CD14-positive monocyte (primary cell): ENCODE measurements around the gene LIF. TPM values are rescaled to one million over a fixed set of nuclear protein-coding genes. Genes with fewer than 3 reads are reported as not detected.

ENCODE experiments used
- DNase-seq, 3 donors: peaks; one replicate each; pipeline ENCODE4 v3.0.0-alpha.2; 2011 to 2022
- H2AFZ ChIP-seq: 2 replicates; pipeline ENCODE4 v1.6.0; 2012; ENCODE audit warnings: mild to moderate bottlenecking, low read depth, low read length, inconsistent platforms; ENCODE audit not compliant: insufficient read depth, poor library complexity, severe bottlenecking
- H3K27ac ChIP-seq, 2 donors: 1 replicate in 1 of 2; 2 replicates in 1 of 2; pipeline ENCODE4 v1.5.1; 2012 to 2013; ENCODE audit warnings: low read length in 2 of 2, control low read depth in 1 of 2, inconsistent platforms in 1 of 2, low read depth in 1 of 2, mild to moderate bottlenecking in 1 of 2
- H3K27me3 ChIP-seq, 2 donors: one replicate each; pipeline versions ENCODE4 v1.6.0 to v1.6.1; 2011 to 2013; ENCODE audit warnings: low read length in 2 of 2; ENCODE audit not compliant: control insufficient read depth in 2 of 2, insufficient read depth in 2 of 2
- H3K36me3 ChIP-seq, 2 donors: replicated peaks in 1 of 2; 1 replicate in 1 of 2; 2 replicates in 1 of 2; pipeline versions ENCODE4 v1.5.1 to v1.6.1; 2012 to 2013; ENCODE audit warnings: low read length in 2 of 2, control low read depth in 1 of 2, inconsistent platforms in 1 of 2, mild to moderate bottlenecking in 1 of 2; ENCODE audit not compliant: insufficient read depth in 2 of 2, control insufficient read depth in 1 of 2
- H3K4me1 ChIP-seq, 2 donors: 1 replicate in 1 of 2; 2 replicates in 1 of 2; pipeline versions ENCODE4 v1.5.1 to v1.6.1; 2012 to 2013; ENCODE audit warnings: low read length in 2 of 2, control low read depth in 1 of 2, inconsistent platforms in 1 of 2, mild to moderate bottlenecking in 1 of 2, moderate library complexity in 1 of 2; ENCODE audit not compliant: insufficient read depth in 2 of 2, control insufficient read depth in 1 of 2
- H3K4me2 ChIP-seq: replicated peaks from 2 replicates; pipeline ENCODE3; 2012; ENCODE audit warnings: low read length, moderate library complexity, mild to moderate bottlenecking; ENCODE audit not compliant: poor library complexity, severe bottlenecking; ENCODE audit errors: extremely low read depth
- H3K4me3 ChIP-seq, 3 experiments: fragments of 200-600 bp in 1 of 3; sonication (generic) in 1 of 3; replicated peaks in 1 of 3; 1 replicate in 2 of 3; 2 replicates in 1 of 3; pipeline ENCODE4 v1.5.1; 2011 to 2013; ENCODE audit warnings: low read length in 3 of 3, mild to moderate bottlenecking in 3 of 3, control low read depth in 2 of 3, low read depth in 2 of 3, inconsistent platforms in 1 of 3, moderate library complexity in 1 of 3
- H3K79me2 ChIP-seq: 2 replicates; pipeline ENCODE4 v1.6.0; 2012; ENCODE audit warnings: mild to moderate bottlenecking, control low read depth, inconsistent platforms, low read length, moderate library complexity; ENCODE audit not compliant: insufficient read depth
- H3K9ac ChIP-seq: 2 replicates; pipeline ENCODE4 v1.6.0; 2017; ENCODE audit warnings: low read length, mild to moderate bottlenecking; ENCODE audit not compliant: insufficient read depth, poor library complexity, severe bottlenecking
- H3K9me3 ChIP-seq, 2 donors: replicated peaks in 1 of 2; 1 replicate in 1 of 2; 2 replicates in 1 of 2; pipeline versions ENCODE4 v1.5.1 to v1.6.1; 2012 to 2013; ENCODE audit warnings: low read length in 2 of 2, control low read depth in 1 of 2; ENCODE audit not compliant: control insufficient read depth in 1 of 2, insufficient read depth in 1 of 2
- H4K20me1 ChIP-seq: 2 replicates; pipeline ENCODE4 v1.6.0; 2012; ENCODE audit warnings: mild to moderate bottlenecking, low read length, control low read depth, moderate library complexity; ENCODE audit not compliant: insufficient read depth
- H3K27ac Mint-ChIP-seq, 7 donors: one replicate each; pipeline ENCODE4 v1.8.0; 2020; ENCODE audit warnings: mild to moderate bottlenecking in 7 of 7, mixed read lengths in 7 of 7, moderate library complexity in 6 of 7, inconsistent platforms in 2 of 7
- H3K27me3 Mint-ChIP-seq, 3 donors: one replicate each; pipeline ENCODE4 v1.8.0; 2021 to 2022; ENCODE audit warnings: low read depth in 3 of 3, mild to moderate bottlenecking in 3 of 3, mixed read lengths in 3 of 3, moderate library complexity in 3 of 3, inconsistent platforms in 1 of 3
- H3K36me3 Mint-ChIP-seq, 2 donors: one replicate each; pipeline ENCODE4 v1.8.0; 2020; ENCODE audit warnings: mixed read lengths in 2 of 2, inconsistent platforms in 1 of 2, mild to moderate bottlenecking in 1 of 2
- H3K4me1 Mint-ChIP-seq: one replicate; pipeline ENCODE4 v1.8.0; 2020; ENCODE audit warnings: mild to moderate bottlenecking, mixed read lengths
- H3K4me3 Mint-ChIP-seq, 2 donors: one replicate each; pipeline ENCODE4 v1.8.0; 2020; ENCODE audit warnings: mild to moderate bottlenecking in 2 of 2, mixed read lengths in 2 of 2, moderate library complexity in 1 of 2
- H3K9me3 Mint-ChIP-seq, 7 donors: one replicate each; pipeline ENCODE4 v1.8.0; 2020 to 2022; ENCODE audit warnings: mixed read lengths in 7 of 7, mild to moderate bottlenecking in 6 of 7, moderate library complexity in 6 of 7, inconsistent platforms in 2 of 7
- WGBS: methylation state at CpG from one replicate; pipeline ENCODE4 v1.1.5; 2013; ENCODE audit warnings: missing lambda C conversion rate; ENCODE audit not compliant: insufficient coverage; 5-methylcytosine and 5-hydroxymethylcytosine counted together
- intact Hi-C, 2 donors: fragments of 100-400 bp; cut with micrococcal nuclease; formaldehyde crosslinking; loops; one replicate each; pipeline versions ENCODE4 v1.15.0 to v1.15.1; 2023
- polyA plus RNA-seq, 3 donors: library from polyadenylated mRNA; depleted of rRNA in 1 of 3; unstranded in 2 of 3; stranded (reverse) in 1 of 3; fragments of 300-500 nt in 2 of 3; fragments of >200 nt in 1 of 3; fragmentation: Illumina TruSeq in 2 of 3; gene quantifications; 1 replicate in 2 of 3; 2 replicates in 1 of 3; pipeline ENCODE4 v1.2.3, GENCODE V29; 2012 to 2021
- TF ChIP-seq, protein P1 (sequence below): fragments of 200-600 bp; IDR thresholded peaks from one replicate; pipeline ENCODE4 v1.8.0; 2022; ENCODE audit warnings: antibody characterized with exemption, mild to moderate bottlenecking

Gene LIF
- polyA plus RNA-seq, 3 donors = 7.0 TPM; not detected in 2

DNA sequence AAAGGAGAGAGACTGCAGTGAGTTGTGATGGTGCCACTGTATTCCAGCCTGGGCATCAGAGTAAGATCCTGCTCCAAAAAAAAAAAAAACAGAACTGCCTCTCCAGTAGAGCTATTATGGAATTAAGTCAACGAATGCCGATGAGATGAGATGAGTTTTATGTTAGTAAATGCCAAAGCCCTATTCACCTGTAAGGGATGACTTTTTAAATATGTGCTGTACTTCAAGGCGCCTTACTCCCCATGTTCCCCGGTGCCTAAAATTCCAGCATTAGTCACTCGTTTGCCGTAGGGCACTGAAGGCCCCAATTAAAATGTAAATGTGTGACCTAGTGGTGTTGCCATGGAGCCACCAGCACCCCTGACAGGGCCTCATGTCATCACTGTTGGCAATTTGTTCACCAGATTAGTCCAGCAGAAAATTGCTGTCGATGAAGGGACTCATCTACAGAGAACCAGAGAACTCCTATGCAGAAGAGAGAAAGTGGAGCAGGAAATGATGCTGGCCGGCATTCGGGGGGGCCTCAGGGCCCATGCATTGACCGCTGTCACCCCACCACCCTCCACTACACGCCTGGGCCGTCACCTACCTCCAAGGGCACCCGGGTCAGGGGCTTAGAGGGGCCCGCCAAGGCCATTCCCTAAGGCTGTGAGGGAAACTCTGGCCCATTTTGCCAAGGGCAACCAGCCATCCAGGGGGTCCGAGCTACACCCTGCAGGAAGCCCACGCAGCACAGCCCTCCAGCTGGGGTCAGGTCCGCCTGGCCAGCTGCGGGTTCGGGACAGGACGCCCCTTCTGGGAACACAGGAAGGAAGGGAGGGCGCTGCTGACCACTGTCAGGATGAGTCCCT is 17.8 kb downstream of the LIF start:
- Mint-ChIP-seq H3K9me3 (peaks cover 0 to 4% (median 3%) of the 10 kb centered on the region in 7 donors), H3K4me1 (no peaks in the 10 kb centered on the region), H3K36me3 (no peaks in the 10 kb centered on the region), H3K27me3 (peaks cover 7 to 20% (median 8%) of the 10 kb centered on the region in 3 donors), H3K4me3 (no peak overlapping the region), H3K27ac (no peak overlapping the region)
- no peaks in the 10 kb centered on the region for H3K79me2 ChIP-seq
- no peak overlapping the region for H3K9ac ChIP-seq
- peaks cover 0 to 3% of the 10 kb centered on the region in 2 donors for H3K27me3 ChIP-seq
- H4K20me1 ChIP-seq = no peaks in the 10 kb centered on the region
- H3K4me2 ChIP-seq = no peak overlapping the region
- intact Hi-C loops = no loop called here
- TF ChIP-seq, protein P1, sequence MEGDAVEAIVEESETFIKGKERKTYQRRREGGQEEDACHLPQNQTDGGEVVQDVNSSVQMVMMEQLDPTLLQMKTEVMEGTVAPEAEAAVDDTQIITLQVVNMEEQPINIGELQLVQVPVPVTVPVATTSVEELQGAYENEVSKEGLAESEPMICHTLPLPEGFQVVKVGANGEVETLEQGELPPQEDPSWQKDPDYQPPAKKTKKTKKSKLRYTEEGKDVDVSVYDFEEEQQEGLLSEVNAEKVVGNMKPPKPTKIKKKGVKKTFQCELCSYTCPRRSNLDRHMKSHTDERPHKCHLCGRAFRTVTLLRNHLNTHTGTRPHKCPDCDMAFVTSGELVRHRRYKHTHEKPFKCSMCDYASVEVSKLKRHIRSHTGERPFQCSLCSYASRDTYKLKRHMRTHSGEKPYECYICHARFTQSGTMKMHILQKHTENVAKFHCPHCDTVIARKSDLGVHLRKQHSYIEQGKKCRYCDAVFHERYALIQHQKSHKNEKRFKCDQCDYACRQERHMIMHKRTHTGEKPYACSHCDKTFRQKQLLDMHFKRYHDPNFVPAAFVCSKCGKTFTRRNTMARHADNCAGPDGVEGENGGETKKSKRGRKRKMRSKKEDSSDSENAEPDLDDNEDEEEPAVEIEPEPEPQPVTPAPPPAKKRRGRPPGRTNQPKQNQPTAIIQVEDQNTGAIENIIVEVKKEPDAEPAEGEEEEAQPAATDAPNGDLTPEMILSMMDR = no peak
- DNase-seq = no peak
- no peak overlapping the region for H2AFZ ChIP-seq
- no peaks in the 10 kb centered on the region for H3K4me1 ChIP-seq
- no peaks in the 10 kb centered on the region for H3K36me3 ChIP-seq
- no peak overlapping the region for H3K4me3 ChIP-seq
- 78% methylated on average over 14 of the region's 21 CpGs for WGBS
- no peak overlapping the region for H3K27ac ChIP-seq
- no peaks in the 10 kb centered on the region for H3K9me3 ChIP-seq

DNA sequence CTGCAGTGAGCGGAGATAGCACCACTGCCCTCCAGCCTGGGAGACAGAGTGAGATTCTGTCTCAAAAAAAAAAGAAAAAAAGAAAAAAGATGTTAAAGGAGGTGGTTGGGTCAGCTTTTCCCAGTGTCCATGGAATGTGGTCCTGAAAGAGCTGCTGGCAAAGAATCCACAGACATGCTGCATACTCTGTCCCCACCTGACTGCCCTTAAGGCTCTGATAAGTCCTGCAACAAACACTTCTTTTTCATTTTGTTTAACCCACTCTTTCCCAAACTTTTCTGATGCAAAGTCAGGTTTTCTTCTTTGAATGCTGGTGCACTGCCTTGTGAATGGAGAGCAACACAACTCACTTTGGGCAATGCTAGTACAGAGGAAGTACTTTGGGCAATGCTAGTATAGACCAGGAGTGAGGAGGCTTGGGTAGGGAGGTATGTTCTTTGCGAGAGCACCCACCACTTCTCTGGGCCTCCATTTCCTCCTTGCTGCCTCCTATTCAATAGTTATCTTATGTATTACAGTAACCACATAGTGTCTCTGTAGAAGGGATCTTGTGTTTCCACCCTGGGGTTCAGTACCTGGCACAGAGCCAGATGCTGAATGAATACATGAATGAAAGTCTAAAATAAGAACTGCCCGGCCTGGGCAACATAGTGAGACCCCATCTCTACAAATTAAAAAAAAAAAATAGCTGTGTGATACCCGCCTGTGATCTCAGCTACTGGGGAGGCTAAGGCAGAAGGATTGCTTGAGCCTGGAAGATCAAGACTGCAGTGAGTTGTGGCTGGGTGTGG is 18.9 kb downstream of the LIF start:
- 100% methylated on average over 1 of the region's 4 CpGs for WGBS
- no peak overlapping the region for H3K27ac ChIP-seq
- no peaks in the 10 kb centered on the region for H3K36me3 Mint-ChIP-seq
- no peak overlapping the region for H3K4me3 Mint-ChIP-seq
- no peaks in the 10 kb centered on the region for H3K9me3 ChIP-seq
- no peak for DNase-seq
- H3K27me3 ChIP-seq = peaks cover 0 to 3% of the 10 kb centered on the region in 2 donors
- H3K9me3 Mint-ChIP-seq = peaks cover 0 to 4% (median 3%) of the 10 kb centered on the region in 7 donors
- H3K36me3 ChIP-seq = no peaks in the 10 kb centered on the region
- no peaks in the 10 kb centered on the region for H4K20me1 ChIP-seq
- peak overlapping the region in 2 of 7 donors; percentile 16 to 21 for H3K27ac Mint-ChIP-seq
- no peak overlapping the region for H3K9ac ChIP-seq
- intact Hi-C loops = no loop called here
- H3K4me2 ChIP-seq = no peak overlapping the region
- no peak overlapping the region for H3K4me3 ChIP-seq
- no peaks in the 10 kb centered on the region for H3K79me2 ChIP-seq
- TF ChIP-seq, protein P1 = no peak
- H3K4me1 Mint-ChIP-seq = no peaks in the 10 kb centered on the region
- H3K4me1 ChIP-seq = no peaks in the 10 kb centered on the region
- peaks cover 9 to 25% (median 13%) of the 10 kb centered on the region in 3 donors for H3K27me3 Mint-ChIP-seq
- no peak overlapping the region for H2AFZ ChIP-seq
